HG02981 (cell line): ENCODE measurements around the gene IGHMBP2.

Source experiments
- ATAC-seq: cut with Tn5 transposase; IDR thresholded peaks from one replicate; pipeline ENCODE4 v1.9.1; 2021; ENCODE audit warnings: mild to moderate bottlenecking, moderate library complexity; ENCODE audit not compliant: unreplicated experiment

IGHMBP2 gene

GRCh38 chr11:68889948-68890446 is 13.7 kb upstream of the IGHMBP2 start:
- ATAC-seq = no peak

- no peak for ATAC-seq
Observed at GRCh38 chr11:68890490-68891231, 13.0 kb upstream of the IGHMBP2 start.

GRCh38 chr11:68891351-68891948 is 12.2 kb upstream of the IGHMBP2 start:
- no peak for ATAC-seq

GRCh38 chr11:68892576-68892975 is 11.1 kb upstream of the IGHMBP2 start:
- ATAC-seq = no peak

GRCh38 chr11:68893282-68893681 is 10.4 kb upstream of the IGHMBP2 start:
- no peak for ATAC-seq

- no peak for ATAC-seq
Observed at GRCh38 chr11:68896171-68896959, 7.3 kb upstream of the IGHMBP2 start.

- no peak for ATAC-seq
Observed at GRCh38 chr11:68897441-68897840, 6.2 kb upstream of the IGHMBP2 start.

GRCh38 chr11:68900835-68901381 is 2.8 kb upstream of the IGHMBP2 start:
- no peak for ATAC-seq

GRCh38 chr11:68904248-68904847 is 657 bp downstream of the IGHMBP2 start:
- ATAC-seq = peak; percentile 5

- ATAC-seq = no peak
Observed at GRCh38 chr11:68905421-68906360, 2.0 kb downstream of the IGHMBP2 start.

- no peak for ATAC-seq
Observed at GRCh38 chr11:68908273-68908672, 4.6 kb downstream of the IGHMBP2 start.

GRCh38 chr11:68910965-68911364 is 7.3 kb downstream of the IGHMBP2 start:
- ATAC-seq = no peak

GRCh38 chr11:68911731-68912130 is 8.0 kb downstream of the IGHMBP2 start:
- ATAC-seq = no peak

GRCh38 chr11:68912254-68912653 is 8.6 kb downstream of the IGHMBP2 start:
- ATAC-seq = no peak

- ATAC-seq = no peak
Observed at GRCh38 chr11:68913188-68913587, 9.5 kb downstream of the IGHMBP2 start.

- no peak for ATAC-seq
Observed at GRCh38 chr11:68914761-68915160, 11.1 kb downstream of the IGHMBP2 start.

GRCh38 chr11:68916439-68916838 is 12.7 kb downstream of the IGHMBP2 start:
- no peak for ATAC-seq

GRCh38 chr11:68923614-68924013 is 19.9 kb downstream of the IGHMBP2 start:
- no peak for ATAC-seq

GRCh38 chr11:68924073-68924925 is 20.6 kb downstream of the IGHMBP2 start:
- ATAC-seq = no peak
